Fibroblast of skin of right biceps (primary cell): ENCODE results near the gene AFF3.

ENCODE experiments used
- DNase-seq: peaks from one replicate; pipeline ENCODE4 v3.0.0-alpha.2; 2013

AFF3 gene

GRCh38 chr2:100041946-100042345, 100.4 kb downstream of the AFF3 start:
- no peak for DNase-seq

- DNase-seq, result no peak
Measured at GRCh38 chr2:100041385-100041784, 101.0 kb downstream of the AFF3 start.

- DNase-seq, result no peak
Measured at GRCh38 chr2:100040906-100041305, 101.5 kb downstream of the AFF3 start.

- no peak for DNase-seq
Measured at GRCh38 chr2:100039291-100039980, 103.0 kb downstream of the AFF3 start.

GRCh38 chr2:100038011-100038410, 104.4 kb downstream of the AFF3 start:
- DNase-seq, result no peak

GRCh38 chr2:100036793-100037192, 105.6 kb downstream of the AFF3 start:
- no peak for DNase-seq

- no peak for DNase-seq
Measured at GRCh38 chr2:100036026-100036425, 106.4 kb downstream of the AFF3 start.

- no peak for DNase-seq
Measured at GRCh38 chr2:100034431-100034830, 108.0 kb downstream of the AFF3 start.

GRCh38 chr2:100033976-100034375, 108.4 kb downstream of the AFF3 start:
- DNase-seq, result no peak

GRCh38 chr2:100031604-100032003, 110.8 kb downstream of the AFF3 start:
- no peak for DNase-seq

GRCh38 chr2:100029460-100029859, 112.9 kb downstream of the AFF3 start:
- DNase-seq, result no peak

- DNase-seq, result peak; percentile 73
Measured at GRCh38 chr2:100021791-100022340, 120.5 kb downstream of the AFF3 start.

GRCh38 chr2:100019499-100019898, 122.9 kb downstream of the AFF3 start:
- no peak for DNase-seq

- DNase-seq, result peak; percentile 87
Measured at GRCh38 chr2:100018341-100019193, 123.8 kb downstream of the AFF3 start.

- DNase-seq, result peak; percentile 97
Measured at GRCh38 chr2:100017633-100018032, 124.8 kb downstream of the AFF3 start.

GRCh38 chr2:100016756-100017155, 125.6 kb downstream of the AFF3 start:
- DNase-seq, result no peak

GRCh38 chr2:100015849-100016248, 126.5 kb downstream of the AFF3 start:
- DNase-seq, result no peak

- peak; percentile 98 for DNase-seq
Measured at GRCh38 chr2:100013892-100014677, 128.3 kb downstream of the AFF3 start.

- peak; percentile 91 for DNase-seq
Measured at GRCh38 chr2:100012561-100012960, 129.8 kb downstream of the AFF3 start.

- DNase-seq, result peak; percentile 98
Measured at GRCh38 chr2:100011272-100011731, 131.1 kb downstream of the AFF3 start.

- no peak for DNase-seq
Measured at GRCh38 chr2:100010606-100011005, 131.8 kb downstream of the AFF3 start.

- no peak for DNase-seq
Measured at GRCh38 chr2:100009743-100010142, 132.6 kb downstream of the AFF3 start.

GRCh38 chr2:100008956-100009355, 133.4 kb downstream of the AFF3 start:
- DNase-seq, result peak; percentile 96
